Keratinocyte (primary cell): ENCODE data around the gene PRKCA. TPM values are rescaled to one million over a fixed set of nuclear protein-coding genes. Genes with fewer than 3 reads are reported as not detected.

Source experiments
- DNase-seq: peaks from one replicate; pipeline ENCODE4 v3.0.0-alpha.2; 2011; ENCODE audit warnings: low read depth, missing footprints, low spot score
- FAIRE-seq: peaks from 2 replicates; lab custom pipeline; 2011; peaks lifted over from hg19 to GRCh38; lab: Jason Lieb, UNC
- H2AFZ ChIP-seq: 2 replicates; pipeline ENCODE4 v1.6.0; 2012; ENCODE audit warnings: low read length, control low read depth, inconsistent platforms; ENCODE audit not compliant: control insufficient read depth
- H3K27ac ChIP-seq: 2 replicates; pipeline ENCODE4 v1.5.1; 2011; ENCODE audit warnings: low read length; ENCODE audit not compliant: control insufficient read depth, insufficient read depth
- H3K27me3 ChIP-seq: 3 replicates; pipeline ENCODE4 v1.6.0; 2011; ENCODE audit warnings: low read length; ENCODE audit not compliant: control insufficient read depth, insufficient read depth; ENCODE audit errors: extremely low read depth
- H3K36me3 ChIP-seq, 2 experiments: 2 replicates in 1 of 2; 3 replicates in 1 of 2; pipeline ENCODE4 v1.5.1; 2011; ENCODE audit warnings: low read length in 2 of 2, mild to moderate bottlenecking in 1 of 2; ENCODE audit not compliant: control insufficient read depth in 2 of 2, insufficient read depth in 2 of 2; ENCODE audit errors: extremely low read depth in 1 of 2
- H3K4me1 ChIP-seq: 3 replicates; pipeline ENCODE4 v1.5.1; 2011; ENCODE audit warnings: low read length; ENCODE audit not compliant: control insufficient read depth, insufficient read depth; ENCODE audit errors: extremely low read depth
- H3K4me2 ChIP-seq: 3 replicates; pipeline ENCODE4 v1.6.0; 2011; ENCODE audit warnings: low read depth, low read length; ENCODE audit not compliant: control insufficient read depth, insufficient read depth; ENCODE audit errors: extremely low read depth
- H3K4me3 ChIP-seq, 3 experiments: fragments of 200-600 bp in 1 of 3; sonication (generic) in 1 of 3; 2 replicates in 2 of 3; 3 replicates in 1 of 3; pipeline ENCODE4 v1.5.1; 2011 to 2016; ENCODE audit warnings: low read length in 3 of 3, mild to moderate bottlenecking in 3 of 3, control low read depth in 2 of 3, inconsistent platforms in 1 of 3, low read depth in 1 of 3, mixed read lengths in 1 of 3, mixed run types in 1 of 3, moderate library complexity in 1 of 3; ENCODE audit not compliant: control insufficient read depth in 2 of 3, insufficient read depth in 2 of 3; ENCODE audit errors: extremely low read depth in 1 of 3
- H3K79me2 ChIP-seq: 2 replicates; pipeline ENCODE4 v1.6.0; 2012; ENCODE audit warnings: low read length; ENCODE audit not compliant: control insufficient read depth, insufficient read depth
- H3K9ac ChIP-seq: 3 replicates; pipeline ENCODE4 v1.6.0; 2011; ENCODE audit warnings: low read length; ENCODE audit not compliant: control insufficient read depth, insufficient read depth; ENCODE audit errors: extremely low read depth
- H3K9me1 ChIP-seq: 3 replicates; pipeline ENCODE4 v1.6.0; 2011; ENCODE audit warnings: low read length; ENCODE audit not compliant: control insufficient read depth, insufficient read depth; ENCODE audit errors: extremely low read depth
- H3K9me3 ChIP-seq: 2 replicates; pipeline ENCODE4 v1.5.1; 2012; ENCODE audit warnings: low read depth, low read length; ENCODE audit not compliant: control insufficient read depth
- H4K20me1 ChIP-seq: 3 replicates; pipeline ENCODE4 v1.6.0; 2011; ENCODE audit warnings: low read length; ENCODE audit not compliant: control insufficient read depth, insufficient read depth; ENCODE audit errors: extremely low read depth
- CTCF ChIP-seq, 3 experiments: IDR thresholded peaks in 1 of 3; conservative IDR thresholded peaks in 1 of 3; optimal IDR thresholded peaks in 1 of 3; 2 replicates in 2 of 3; 3 replicates in 1 of 3; pipeline versions ENCODE3 to v1.5.1; 2011; ENCODE audit warnings: low read length in 3 of 3, mild to moderate bottlenecking in 3 of 3, moderate library complexity in 2 of 3, control low read depth in 1 of 3, inconsistent platforms in 1 of 3; ENCODE audit not compliant: insufficient read depth in 2 of 3; ENCODE audit errors: extremely low read depth in 1 of 3
- EZH2 ChIP-seq: IDR thresholded peaks from one replicate; pipeline ENCODE4 v1.6.1; 2012; ENCODE audit warnings: inconsistent platforms, mild to moderate bottlenecking, low read length, moderate library complexity
- dilution Hi-C: fragments of 300-500 bp; cut with MboI; formaldehyde crosslinking; loops from one replicate; pipeline ENCODE4 v1.7.0; 2020; ENCODE audit warnings: low sequenced_read_pairs; ENCODE audit not compliant: extremely low pct_ligation_motif_present
- polyA plus RNA-seq, 5 experiments: library from polyadenylated mRNA; depleted of rRNA in 3 of 5; stranded (reverse) in 3 of 5; stranded (forward) in 1 of 5; unstranded in 1 of 5; fragments of >200 nt; gene quantifications; 1 replicate in 1 of 5; 2 replicates in 3 of 5; 3 replicates in 1 of 5; pipeline versions ENCODE4 v1.2.1 to v1.2.3, GENCODE V29; 2011 to 2012; ENCODE audit warnings: missing spikeins in 2 of 5, low read depth in 1 of 5, low replicate concordance in 1 of 5

Gene PRKCA
- polyA plus RNA-seq, 1 donor (not counting 4 experiments of a cell fraction or from before 2014, with no cell fraction given): 3.6 TPM

GRCh38 chr17:66331038-66331816, 28.8 kb downstream of the PRKCA start:
- TF ChIP-seq EZH2: no peak
- TF ChIP-seq CTCF (optimal IDR thresholded peaks at IDR 0.05 in 1 of 3, IDR thresholded peaks at IDR 0.05 in 1 of 3, conservative IDR thresholded peaks at IDR 0.05 in 1 of 3; ENCODE audit: extremely low read depth in 1 of 3, insufficient read depth in 2 of 3, low read length in 3 of 3): no peak
- DNase-seq: no peak
- FAIRE-seq: no peak
- no peaks in the 10 kb centered on the region for H3K9me1 ChIP-seq
- H3K9ac ChIP-seq: no peak overlapping the region
- H3K4me1 ChIP-seq: no peaks in the 10 kb centered on the region
- no peaks in the 10 kb centered on the region for H4K20me1 ChIP-seq
- H3K9me3 ChIP-seq: no peaks in the 10 kb centered on the region
- no peak overlapping the region for H3K4me3 ChIP-seq
- no peak overlapping the region for H3K27ac ChIP-seq
- peaks cover 2% of the 10 kb centered on the region for H3K79me2 ChIP-seq
- dilution Hi-C loops: no loop called here
- H3K27me3 ChIP-seq: no peaks in the 10 kb centered on the region
- H3K4me2 ChIP-seq: no peak overlapping the region
- H2AFZ ChIP-seq: no peak overlapping the region
- H3K36me3 ChIP-seq: no peaks in the 10 kb centered on the region

GRCh38 chr17:66335797-66336196, 33.4 kb downstream of the PRKCA start:
- no peaks in the 10 kb centered on the region for H3K4me1 ChIP-seq
- no peak overlapping the region for H3K27ac ChIP-seq
- dilution Hi-C loops: no loop called here
- H3K36me3 ChIP-seq: no peaks in the 10 kb centered on the region
- H4K20me1 ChIP-seq: no peaks in the 10 kb centered on the region
- no peak overlapping the region for H2AFZ ChIP-seq
- H3K9ac ChIP-seq: no peak overlapping the region
- TF ChIP-seq CTCF (optimal IDR thresholded peaks at IDR 0.05 in 1 of 3, IDR thresholded peaks at IDR 0.05 in 1 of 3, conservative IDR thresholded peaks at IDR 0.05 in 1 of 3; ENCODE audit: extremely low read depth in 1 of 3, insufficient read depth in 2 of 3, low read length in 3 of 3): no peak
- no peak for TF ChIP-seq EZH2
- FAIRE-seq: no peak
- no peaks in the 10 kb centered on the region for H3K9me1 ChIP-seq
- H3K79me2 ChIP-seq: peaks cover 2% of the 10 kb centered on the region
- no peaks in the 10 kb centered on the region for H3K27me3 ChIP-seq
- H3K9me3 ChIP-seq: no peaks in the 10 kb centered on the region
- no peak for DNase-seq
- no peak overlapping the region for H3K4me2 ChIP-seq
- no peak overlapping the region for H3K4me3 ChIP-seq
